Stimulated activated CD8-positive, alpha-beta memory T cell treated with anti-CD3 and anti-CD28 coated beads, Interleukin-7, amount 100 ng/mL, for 24 hours (primary cell): ENCODE measurements around the gene UBTD1.
"Not testable (repeated sequence)": the region's sequence is repeated elsewhere in the genome, so short reads cannot be mapped to it uniquely, and the experiment has no call there.

Source experiments
- DNase-seq: peaks from one replicate; pipeline ENCODE4 v3.0.0-alpha.2; 2020; ENCODE audit warnings: low read depth

The UBTD1 gene

GRCh38 chr10:97515271-97515978, 16.7 kb downstream of the UBTD1 start:
- DNase-seq = no peak

- DNase-seq = no peak
These were observed 18.5 kb downstream of the UBTD1 start for GRCh38 chr10:97517096-97517750.

- no peak for DNase-seq
These were observed 19.1 kb downstream of the UBTD1 start for GRCh38 chr10:97517778-97518300.

- no peak for DNase-seq
These were observed 19.7 kb downstream of the UBTD1 start for GRCh38 chr10:97518301-97519043.

GRCh38 chr10:97519342-97519741, 20.6 kb downstream of the UBTD1 start:
- no peak for DNase-seq

GRCh38 chr10:97520520-97520919, 21.8 kb downstream of the UBTD1 start:
- DNase-seq = no peak

- DNase-seq = no peak
These were observed 22.4 kb downstream of the UBTD1 start for GRCh38 chr10:97520978-97521761.

GRCh38 chr10:97522071-97522470, 23.3 kb downstream of the UBTD1 start:
- no peak for DNase-seq

- DNase-seq = no peak
These were observed 24.2 kb downstream of the UBTD1 start for GRCh38 chr10:97522937-97523336.

- DNase-seq = no peak
These were observed 26.4 kb downstream of the UBTD1 start for GRCh38 chr10:97525086-97525485.

- no peak for DNase-seq
These were observed 27.0 kb downstream of the UBTD1 start for GRCh38 chr10:97525683-97526110.

- DNase-seq = not testable (repeated sequence)
These were observed 30.2 kb downstream of the UBTD1 start for GRCh38 chr10:97528876-97529275.

GRCh38 chr10:97529685-97530465, 31.2 kb downstream of the UBTD1 start:
- no peak for DNase-seq

GRCh38 chr10:97531401-97531986, 32.8 kb downstream of the UBTD1 start:
- no peak for DNase-seq

- DNase-seq = no peak
These were observed 34.4 kb downstream of the UBTD1 start for GRCh38 chr10:97532935-97533671.

GRCh38 chr10:97533888-97534287, 35.2 kb downstream of the UBTD1 start:
- no peak for DNase-seq

GRCh38 chr10:97534746-97535367, 36.1 kb downstream of the UBTD1 start:
- DNase-seq = no peak

GRCh38 chr10:97537186-97537869, 38.6 kb downstream of the UBTD1 start:
- DNase-seq = no peak

GRCh38 chr10:97538411-97538810, 39.7 kb downstream of the UBTD1 start:
- no peak for DNase-seq
